HEK293 (cell line): ENCODE results near the gene CENPB.

Experiments used
- ATF2 ChIP-seq: fragments of 450-650 bp; formaldehyde crosslinking; IDR thresholded peaks from 2 replicates; pipeline ENCODE4 v1.5.1; 2016; ENCODE audit warnings: missing biosample characterization, missing genetic modification characterization, low read depth
- BCL11A ChIP-seq: fragments of 450-650 bp; formaldehyde crosslinking; IDR thresholded peaks from 2 replicates; pipeline ENCODE4 v1.5.1; 2016; ENCODE audit warnings: low read depth, missing biosample characterization, missing genetic modification characterization
- BCL6B ChIP-seq: fragments of 450-650 bp; formaldehyde crosslinking; IDR thresholded peaks from 2 replicates; pipeline ENCODE4 v1.5.1; 2017; ENCODE audit warnings: missing biosample characterization, missing genetic modification characterization
- HIC1 ChIP-seq: fragments of 450-650 bp; formaldehyde crosslinking; IDR thresholded peaks from 2 replicates; pipeline ENCODE4 v1.5.1; 2016; ENCODE audit warnings: missing biosample characterization, missing genetic modification characterization
- KLF8 ChIP-seq: fragments of 450-650 bp; formaldehyde crosslinking; IDR thresholded peaks from 2 replicates; pipeline ENCODE4 v1.5.1; 2016; ENCODE audit warnings: missing biosample characterization, missing genetic modification characterization
- ZBTB10 ChIP-seq: fragments of 450-650 bp; formaldehyde crosslinking; IDR thresholded peaks from 2 replicates; pipeline ENCODE4 v1.5.1; 2016; ENCODE audit warnings: missing biosample characterization, missing genetic modification characterization
- ZBTB20 ChIP-seq: fragments of 450-650 bp; formaldehyde crosslinking; IDR thresholded peaks from 2 replicates; pipeline ENCODE4 v1.5.1; 2016; ENCODE audit warnings: missing biosample characterization, missing genetic modification characterization
- ZBTB26 ChIP-seq: fragments of 450-650 bp; formaldehyde crosslinking; optimal IDR thresholded peaks from 2 replicates; pipeline ENCODE3; 2016; ENCODE audit warnings: missing biosample characterization, mild to moderate bottlenecking, missing genetic modification characterization
- ZEB2 ChIP-seq: fragments of 450-650 bp; formaldehyde crosslinking; IDR thresholded peaks from 2 replicates; pipeline ENCODE4 v1.5.1; 2016; ENCODE audit warnings: missing biosample characterization, missing genetic modification characterization
- ZFP37 ChIP-seq: fragments of 450-650 bp; formaldehyde crosslinking; IDR thresholded peaks from 2 replicates; pipeline ENCODE4 v1.5.1; 2016; ENCODE audit warnings: missing biosample characterization, missing genetic modification characterization
- ZNF16 ChIP-seq: fragments of 450-650 bp; formaldehyde crosslinking; IDR thresholded peaks from 2 replicates; pipeline ENCODE4 v1.5.1; 2016; ENCODE audit warnings: low read depth, missing biosample characterization, missing genetic modification characterization
- ZNF2 ChIP-seq: fragments of 450-650 bp; formaldehyde crosslinking; IDR thresholded peaks from 2 replicates; pipeline ENCODE4 v1.5.1; 2016; ENCODE audit warnings: missing biosample characterization, missing genetic modification characterization
- ZNF366 ChIP-seq: fragments of 450-650 bp; formaldehyde crosslinking; conservative IDR thresholded peaks from 2 replicates; pipeline ENCODE4 v1.5.1; 2016; ENCODE audit warnings: missing biosample characterization, missing genetic modification characterization
- ZNF398 ChIP-seq: fragments of 450-650 bp; formaldehyde crosslinking; IDR thresholded peaks from 2 replicates; pipeline ENCODE4 v1.5.1; 2017; ENCODE audit warnings: missing biosample characterization, missing genetic modification characterization
- ZNF423 ChIP-seq: fragments of 450-650 bp; formaldehyde crosslinking; IDR thresholded peaks from 2 replicates; pipeline ENCODE4 v1.5.1; 2016; ENCODE audit warnings: missing biosample characterization, missing genetic modification characterization
- ZNF544 ChIP-seq: fragments of 450-650 bp; formaldehyde crosslinking; IDR thresholded peaks from 2 replicates; pipeline ENCODE4 v1.5.0; 2017; ENCODE audit warnings: missing biosample characterization, missing genetic modification characterization
- ZNF558 ChIP-seq: fragments of 450-650 bp; formaldehyde crosslinking; IDR thresholded peaks from 2 replicates; pipeline ENCODE4 v1.5.1; 2016; ENCODE audit warnings: missing biosample characterization, missing genetic modification characterization
- ZNF571 ChIP-seq: fragments of 450-650 bp; formaldehyde crosslinking; IDR thresholded peaks from 2 replicates; pipeline ENCODE4 v1.5.0; 2017; ENCODE audit warnings: missing biosample characterization, missing genetic modification characterization
- ZNF600 ChIP-seq: fragments of 450-650 bp; formaldehyde crosslinking; IDR thresholded peaks from 2 replicates; pipeline ENCODE4 v1.5.1; 2016; ENCODE audit warnings: missing biosample characterization, missing genetic modification characterization
- ZNF670 ChIP-seq: fragments of 450-650 bp; formaldehyde crosslinking; IDR thresholded peaks from 2 replicates; pipeline ENCODE4 v1.5.1; 2016; ENCODE audit warnings: missing biosample characterization, missing genetic modification characterization, low read depth
- ZNF692 ChIP-seq: fragments of 450-650 bp; formaldehyde crosslinking; IDR thresholded peaks from 2 replicates; pipeline ENCODE4 v1.5.1; 2016; ENCODE audit warnings: missing biosample characterization, missing genetic modification characterization
- ZNF785 ChIP-seq: fragments of 450-650 bp; formaldehyde crosslinking; IDR thresholded peaks from 2 replicates; pipeline ENCODE4 v1.5.1; 2016; ENCODE audit warnings: missing biosample characterization, missing genetic modification characterization
- ZNF843 ChIP-seq: fragments of 450-650 bp; formaldehyde crosslinking; IDR thresholded peaks from 2 replicates; pipeline ENCODE4 v1.5.1; 2016; ENCODE audit warnings: missing biosample characterization, missing genetic modification characterization
- ZSCAN23 ChIP-seq: fragments of 450-650 bp; formaldehyde crosslinking; IDR thresholded peaks from 2 replicates; pipeline ENCODE4 v1.5.1; 2016; ENCODE audit warnings: missing biosample characterization, missing genetic modification characterization

Gene CENPB

GRCh38 chr20:3788685-3789155 lies 2.2 kb upstream of the CENPB start (continued):
- TF ChIP-seq ZNF398 (peak; percentile 32), BCL6B (tag by site-specific recombination) (no peak), ZEB2 (tag by site-specific recombination) (peak; percentile 61), ZNF558 (tag by site-specific recombination) (peak; percentile 19; the same call in 1 of the 2 replicates), BCL11A (tag by site-specific recombination) (0 out of 2 replicates have a peak, but pooled peaks have one; percentile 22), ZSCAN23 (tag by site-specific recombination) (peak; percentile 68; the same call in 1 of the 2 replicates), HIC1 (tag by site-specific recombination) (peak; percentile 83), ZNF16 (tag by site-specific recombination) (no peak), ZNF423 (tag by site-specific recombination) (no peak), ZBTB20 (tag by site-specific recombination) (no peak), ZBTB10 (tag by site-specific recombination) (no peak), ZNF571 (no peak), ZNF2 (tag by site-specific recombination) (0 out of 2 replicates have a peak, but pooled peaks have one; percentile 26), ZNF366 (peak; percentile 99), ZNF670 (tag by site-specific recombination) (0 out of 2 replicates have a peak, but pooled peaks have one; percentile 27), ZNF843 (no peak), ATF2 (tag by site-specific recombination) (peak; percentile 87), ZNF692 (peak; percentile 65), ZNF600 (peak; percentile 33; the same call in 1 of the 2 replicates), ZNF544 (tag by site-specific recombination) (no peak), ZBTB26 (tag by site-specific recombination) (peak; percentile 5), ZNF785 (no peak), KLF8 (0 out of 2 replicates have a peak, but pooled peaks have one; percentile 35), ZFP37 (tag by site-specific recombination) (0 out of 2 replicates have a peak, but pooled peaks have one; percentile 28)
